AG10803 (cell line): ENCODE results near the gene FNDC11.
"Not testable (repeated sequence)": the region's sequence is repeated elsewhere in the genome, so short reads cannot be mapped to it uniquely, and the experiment has no call there.

Source experiments
- DNase-seq: peaks from one replicate; pipeline ENCODE4 v3.0.0; 2010; ENCODE audit warnings: low read depth
- H3K4me3 ChIP-seq: 2 replicates; pipeline ENCODE4 v1.5.1; 2011; ENCODE audit warnings: mild to moderate bottlenecking, low read length, control low read depth
- CTCF ChIP-seq: conservative IDR thresholded peaks from 2 replicates; pipeline ENCODE4 v1.5.1; 2011; ENCODE audit warnings: mild to moderate bottlenecking, low read length, control low read depth, inconsistent platforms

Gene FNDC11

GRCh38 chr20:63509088-63509564, 44.8 kb upstream of the FNDC11 start:
- peak; percentile 32 for DNase-seq
- no peak overlapping the region for H3K4me3 ChIP-seq
- TF ChIP-seq CTCF = no peak

GRCh38 chr20:63513207-63513606, 40.8 kb upstream of the FNDC11 start:
- H3K4me3 ChIP-seq = no peak overlapping the region
- no peak for TF ChIP-seq CTCF
- no peak for DNase-seq

GRCh38 chr20:63514520-63514919, 39.4 kb upstream of the FNDC11 start:
- DNase-seq, H3K4me3 ChIP-seq: not testable (repeated sequence)

- TF ChIP-seq CTCF = no peak
- no peak for DNase-seq
- H3K4me3 ChIP-seq = no peak overlapping the region
Observed at GRCh38 chr20:63517376-63518309, 36.3 kb upstream of the FNDC11 start.

GRCh38 chr20:63518351-63518861, 35.6 kb upstream of the FNDC11 start:
- no peak for DNase-seq
- TF ChIP-seq CTCF = no peak
- H3K4me3 ChIP-seq = no peak overlapping the region

- TF ChIP-seq CTCF = no peak
- peak overlapping the region; percentile 69 for H3K4me3 ChIP-seq
- DNase-seq = no peak
Observed at GRCh38 chr20:63518946-63519667, 34.9 kb upstream of the FNDC11 start.

- peak overlapping the region; percentile 69 for H3K4me3 ChIP-seq
- TF ChIP-seq CTCF = peak; percentile 34
- peak; percentile 45 for DNase-seq
Observed at GRCh38 chr20:63519668-63520503, 34.1 kb upstream of the FNDC11 start.
